NCI-H2227 (cell line): ENCODE data around the gene NUP188.

ENCODE experiments used
- DNase-seq: peaks from one replicate; lab custom pipeline; 2025; ENCODE audit not compliant: unreplicated experiment; lab: John Stamatoyannopoulos, UW

NUP188 gene

GRCh38 chr9:128947527-128948301 lies at the start of gene NUP188, which contains the start of gene DOLK:
NUP188 (plus strand) TSS chr9:128947699; CDS start chr9:128947720, 21 bp downstream.
DOLK (minus strand) TSS chr9:128947603; CDS start chr9:128947303, 300 bp downstream.
- peak; percentile 95 for DNase-seq

DNA sequence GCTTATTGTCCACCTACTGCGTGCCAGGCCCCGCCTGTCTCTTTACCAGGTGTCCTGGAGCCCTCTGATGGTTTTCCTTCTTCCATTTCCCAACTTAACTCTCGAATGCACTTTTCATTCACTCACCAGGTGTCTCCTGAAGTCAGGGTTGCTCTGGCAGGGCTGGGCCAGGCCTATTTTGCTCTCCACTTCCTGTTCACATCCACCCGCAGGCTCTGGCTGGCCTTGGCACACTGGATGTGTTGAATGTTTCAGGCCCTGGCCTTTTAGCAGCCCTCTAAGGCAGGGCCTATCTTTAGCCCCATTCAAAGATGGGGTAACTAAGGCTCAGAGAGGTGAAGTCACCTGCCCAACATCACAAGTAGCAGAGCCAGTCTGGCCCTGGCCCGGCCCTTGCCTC lies 49.1 kb upstream of the NUP188 start:
- DNase-seq: no peak

DNA sequence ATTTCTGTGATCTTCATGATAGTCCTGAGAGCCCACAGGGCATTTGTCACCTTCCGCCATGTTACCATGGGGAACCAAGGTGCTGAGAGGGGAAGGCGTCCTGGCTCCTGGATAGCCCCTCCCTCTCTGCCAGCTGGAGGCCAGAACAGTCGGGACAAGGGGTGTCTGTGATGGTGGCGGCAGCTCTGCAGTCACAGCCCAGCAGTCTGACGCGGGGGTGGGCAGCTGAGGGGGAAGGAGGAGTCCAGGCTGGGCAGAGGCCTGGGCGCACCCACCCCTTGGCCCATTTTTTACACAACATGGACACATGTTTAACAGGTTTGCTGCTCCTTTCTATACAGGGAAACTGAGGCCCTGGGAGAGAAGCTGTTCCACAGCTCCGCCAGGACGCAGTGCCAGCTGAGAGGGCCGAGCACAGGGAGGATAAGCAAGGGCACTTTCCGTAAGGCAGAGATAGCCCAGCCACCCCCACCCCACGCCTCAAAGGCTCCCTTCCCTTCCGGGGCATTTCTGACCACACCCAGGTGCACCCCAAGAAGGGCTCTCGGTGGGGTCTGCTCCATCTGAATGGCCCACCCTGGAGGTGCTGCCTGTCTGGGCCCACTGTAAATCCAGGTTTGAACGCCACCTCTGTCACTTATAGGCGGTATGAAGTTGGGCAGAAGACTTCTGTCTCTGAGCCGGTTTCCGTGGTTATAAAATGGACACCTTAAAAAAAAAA lies 48.5 kb upstream of the NUP188 start:
- DNase-seq: no peak

- no peak for DNase-seq
Observed at GRCh38 chr9:128899566-128900322, 47.8 kb upstream of the NUP188 start.

DNA sequence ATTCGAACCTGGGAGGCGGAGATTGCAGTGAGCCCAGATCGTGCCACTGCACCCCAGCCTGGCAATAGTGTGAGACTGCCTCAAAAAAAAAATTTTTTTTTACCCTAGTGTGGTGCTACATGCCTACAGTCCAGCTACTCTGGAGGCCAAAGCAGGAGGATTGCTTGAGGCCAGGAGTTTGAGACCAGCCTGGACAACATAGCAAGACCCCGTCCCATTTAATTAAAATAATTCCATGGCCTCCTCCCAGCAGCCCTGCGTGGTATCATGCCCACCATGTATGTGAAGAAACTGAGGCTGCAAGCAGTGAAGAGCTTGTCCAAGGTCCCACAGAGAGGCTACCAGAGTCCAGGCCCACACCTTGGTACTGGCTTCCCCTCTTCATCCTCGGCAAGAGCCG lies 46.1 kb upstream of the NUP188 start:
- no peak for DNase-seq

DNA sequence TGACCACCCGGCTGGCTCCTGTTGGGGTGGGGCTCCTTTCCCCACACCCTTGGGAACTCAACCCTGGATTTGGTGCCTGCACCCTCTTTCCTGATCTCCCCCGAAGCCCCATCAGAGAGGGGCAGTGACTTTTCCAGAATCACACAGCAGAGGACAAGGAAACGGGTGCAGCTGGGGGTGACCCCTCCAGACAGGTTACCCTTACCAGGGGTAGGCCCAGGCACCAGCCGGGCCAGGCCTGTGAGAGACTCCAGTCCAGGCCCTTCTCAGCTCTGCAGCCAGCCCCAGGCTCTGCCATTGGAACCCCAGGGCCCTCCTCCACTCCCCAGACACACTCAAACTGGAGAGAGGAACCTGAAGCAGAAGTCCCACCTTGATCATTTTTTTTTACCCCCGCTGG lies 45.7 kb upstream of the NUP188 start:
- no peak for DNase-seq

- no peak for DNase-seq
Observed at GRCh38 chr9:128902351-128903078, 45.0 kb upstream of the NUP188 start.

- no peak for DNase-seq
Observed at GRCh38 chr9:128903079-128903461, 44.4 kb upstream of the NUP188 start.

GRCh38 chr9:128903871-128904620 lies 43.5 kb upstream of the NUP188 start:
- DNase-seq: no peak

- DNase-seq: no peak
Observed at GRCh38 chr9:128905964-128906363, 41.5 kb upstream of the NUP188 start.

- DNase-seq: no peak
Observed at GRCh38 chr9:128906741-128907140, 40.8 kb upstream of the NUP188 start.

DNA sequence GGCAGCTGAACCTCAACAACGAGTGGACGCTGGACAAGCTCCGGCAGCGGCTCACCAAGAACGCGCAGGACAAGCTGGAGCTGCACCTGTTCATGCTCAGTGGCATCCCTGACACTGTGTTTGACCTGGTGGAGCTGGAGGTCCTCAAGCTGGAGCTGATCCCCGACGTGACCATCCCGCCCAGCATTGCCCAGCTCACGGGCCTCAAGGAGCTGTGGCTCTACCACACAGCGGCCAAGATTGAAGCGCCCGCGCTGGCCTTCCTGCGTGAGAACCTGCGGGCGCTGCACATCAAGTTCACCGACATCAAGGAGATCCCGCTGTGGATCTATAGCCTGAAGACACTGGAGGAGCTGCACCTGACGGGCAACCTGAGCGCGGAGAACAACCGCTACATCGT lies 39.1 kb upstream of the NUP188 start:
- no peak for DNase-seq

DNA sequence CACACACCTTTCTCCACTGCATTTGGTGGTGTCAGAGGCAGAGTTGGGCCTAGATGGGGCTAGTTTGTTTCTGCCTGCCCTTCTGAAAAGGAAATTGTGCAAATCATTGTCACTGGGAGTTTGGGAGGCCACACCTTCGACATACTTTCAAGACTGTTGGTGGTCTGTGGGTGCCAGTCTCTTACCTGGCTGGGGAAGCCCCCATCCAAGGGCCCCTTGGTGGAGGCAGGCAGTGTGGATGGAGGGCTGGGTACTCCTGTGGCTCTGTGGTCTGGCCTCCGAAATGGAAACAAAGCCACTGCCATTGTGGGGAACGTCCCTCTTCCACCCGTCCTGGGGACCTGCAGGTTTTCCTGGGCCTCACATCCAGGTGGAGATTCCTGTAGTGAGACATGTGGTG lies 37.6 kb upstream of the NUP188 start:
- no peak for DNase-seq

DNA sequence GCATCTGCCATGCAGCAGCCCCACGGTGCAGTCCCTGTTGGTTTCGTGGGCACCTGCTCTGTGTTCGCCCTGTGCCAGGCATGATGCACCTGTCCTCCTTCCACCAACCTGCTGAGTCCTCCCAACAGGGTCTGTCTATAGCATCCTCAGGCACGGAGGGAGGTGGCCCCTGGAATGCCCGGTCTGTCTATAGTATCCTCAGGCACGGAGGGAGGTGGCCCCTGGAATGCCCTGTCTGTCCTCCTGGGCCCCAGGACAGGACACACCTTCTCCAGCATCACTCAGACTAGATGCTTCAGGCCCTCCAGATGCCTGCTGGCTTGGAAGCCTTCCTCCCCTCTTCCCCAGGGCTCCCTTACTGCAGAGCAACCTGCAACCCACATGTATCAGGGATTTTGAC lies 36.6 kb upstream of the NUP188 start:
- no peak for DNase-seq

DNA sequence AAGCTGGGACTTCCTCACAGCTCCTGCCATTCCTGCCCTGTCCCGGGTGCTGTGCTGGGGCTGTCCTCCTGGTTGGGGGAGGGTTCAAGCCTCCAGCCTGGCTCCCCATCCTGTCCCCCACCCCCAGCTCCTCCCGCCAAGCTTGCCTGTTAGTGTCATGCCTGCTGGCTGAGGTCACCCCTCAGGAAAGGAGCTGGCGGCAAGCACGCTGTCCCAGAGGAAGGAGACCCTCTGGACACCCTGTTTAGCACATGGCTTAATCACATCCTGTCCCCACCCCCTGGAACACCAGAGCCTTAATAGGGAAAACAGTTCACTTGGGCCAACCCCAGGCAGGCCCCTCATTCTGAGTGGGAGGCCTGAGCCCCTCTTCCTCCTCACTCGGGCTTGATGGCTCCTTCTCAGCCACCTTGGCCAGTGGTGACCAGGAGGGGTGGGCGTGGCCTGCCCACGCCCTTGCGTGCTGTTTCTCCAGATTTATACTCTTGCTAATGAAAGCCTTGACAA lies 35.9 kb upstream of the NUP188 start:
- DNase-seq: no peak

- DNase-seq: no peak
Observed at GRCh38 chr9:128912270-128912853, 35.1 kb upstream of the NUP188 start.

GRCh38 chr9:128913048-128913900 lies 34.2 kb upstream of the NUP188 start:
- no peak for DNase-seq

DNA sequence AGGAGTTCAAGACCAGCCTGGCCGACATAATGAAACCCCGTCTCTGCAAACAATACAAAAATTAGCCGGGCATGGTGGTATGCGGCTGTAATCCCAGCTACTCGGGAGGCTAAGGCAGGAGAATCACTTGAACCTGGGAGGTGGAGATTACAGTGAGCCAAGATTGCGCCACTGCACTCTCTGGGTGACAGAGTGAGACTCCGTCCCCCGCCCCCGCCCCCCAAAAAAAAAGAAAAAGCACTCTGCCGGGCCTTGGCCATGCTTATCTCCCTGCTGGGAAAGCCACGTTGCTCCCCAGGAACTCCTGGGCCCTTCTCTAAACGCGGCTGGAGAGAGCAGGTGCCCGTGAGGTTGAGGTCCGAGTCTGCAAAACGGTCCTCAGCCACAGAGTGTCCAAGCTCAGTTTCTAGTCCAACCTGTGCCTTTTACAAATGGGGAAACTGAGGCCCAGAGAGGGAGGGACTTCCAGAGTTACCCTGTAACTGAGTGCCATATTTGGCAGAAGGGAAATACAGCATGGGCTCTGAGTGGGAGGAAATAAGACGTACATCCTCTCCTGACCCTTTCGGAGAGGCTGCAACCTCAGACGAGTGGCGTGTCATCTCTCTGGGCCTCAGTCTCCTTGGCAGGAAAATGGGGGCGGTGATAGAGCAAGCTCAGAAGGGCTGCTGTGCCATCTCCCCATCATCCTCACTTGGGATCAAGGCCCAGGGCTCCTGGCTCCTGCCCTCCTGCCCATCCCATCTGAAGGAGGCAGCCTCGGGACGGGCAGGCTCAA lies 33.3 kb upstream of the NUP188 start:
- DNase-seq: no peak
